Measurements from ENCODE around the gene ZNF710.

ZNF710 gene

GRCh38 chr15:90038632-90039095, 37.5 kb downstream of the ZNF710 start:
- no peak for DNase-seq (ENCODE audit: low spot score)

GRCh38 chr15:90039996-90040395, 38.9 kb downstream of the ZNF710 start:
- DNase-seq (ENCODE audit: low spot score) = no peak

GRCh38 chr15:90040618-90041017, 39.5 kb downstream of the ZNF710 start:
- no peak for DNase-seq (ENCODE audit: low spot score)

- no peak for DNase-seq (ENCODE audit: low spot score)
Measured at GRCh38 chr15:90042356-90042755, 41.2 kb downstream of the ZNF710 start.

GRCh38 chr15:90042766-90043529, 41.8 kb downstream of the ZNF710 start:
- no peak for DNase-seq (ENCODE audit: low spot score)

- DNase-seq (ENCODE audit: low spot score) = no peak
Measured at GRCh38 chr15:90043530-90044010, 42.4 kb downstream of the ZNF710 start.

GRCh38 chr15:90044191-90044590, 43.1 kb downstream of the ZNF710 start:
- DNase-seq (ENCODE audit: low spot score) = no peak

- no peak for DNase-seq (ENCODE audit: low spot score)
Measured at GRCh38 chr15:90044916-90045371, 43.8 kb downstream of the ZNF710 start.

GRCh38 chr15:90046289-90046688, 45.2 kb downstream of the ZNF710 start:
- no peak for DNase-seq (ENCODE audit: low spot score)

GRCh38 chr15:90046911-90047392, 45.8 kb downstream of the ZNF710 start:
- peak; percentile 48 for DNase-seq (ENCODE audit: low spot score)

GRCh38 chr15:90047956-90048575, 46.9 kb downstream of the ZNF710 start:
- peak; percentile 89 for DNase-seq (ENCODE audit: low spot score)

GRCh38 chr15:90049030-90049429, 47.9 kb downstream of the ZNF710 start:
- DNase-seq (ENCODE audit: low spot score) = no peak

GRCh38 chr15:90049666-90050604, 48.8 kb downstream of the ZNF710 start:
- peak; percentile 27 for DNase-seq (ENCODE audit: low spot score)

- DNase-seq (ENCODE audit: low spot score) = no peak
Measured at GRCh38 chr15:90051874-90052273, 50.8 kb downstream of the ZNF710 start.

- DNase-seq (ENCODE audit: low spot score) = no peak
Measured at GRCh38 chr15:90053685-90054466, 52.8 kb downstream of the ZNF710 start.

- no peak for DNase-seq (ENCODE audit: low spot score)
Measured at GRCh38 chr15:90054618-90055097, 53.5 kb downstream of the ZNF710 start.

- no peak for DNase-seq (ENCODE audit: low spot score)
Measured at GRCh38 chr15:90055182-90055581, 54.1 kb downstream of the ZNF710 start.

GRCh38 chr15:90056529-90056928, 55.4 kb downstream of the ZNF710 start:
- DNase-seq (ENCODE audit: low spot score) = no peak

GRCh38 chr15:90058308-90058707, 57.2 kb downstream of the ZNF710 start:
- DNase-seq (ENCODE audit: low spot score) = no peak

GRCh38 chr15:90058775-90059174, 57.7 kb downstream of the ZNF710 start:
- DNase-seq (ENCODE audit: low spot score) = no peak

Measured in cerebellar cortex (tissue), 1 donor.